GM18499 (cell line): ENCODE results near the gene CCR3.

ENCODE experiments used
- ATAC-seq: cut with Tn5 transposase; IDR thresholded peaks from one replicate; pipeline ENCODE4 v1.9.1; 2021; ENCODE audit warnings: moderate number of reproducible peaks; ENCODE audit not compliant: insufficient read depth, unreplicated experiment

CCR3 gene

GRCh38 chr3:46218196-46218709 lies 24.0 kb upstream of the CCR3 start:
- ATAC-seq = no peak

- ATAC-seq = no peak
These were observed 20.9 kb upstream of the CCR3 start for GRCh38 chr3:46221391-46221790.

GRCh38 chr3:46221938-46222337 lies 20.3 kb upstream of the CCR3 start:
- no peak for ATAC-seq

GRCh38 chr3:46222435-46223161 lies 19.7 kb upstream of the CCR3 start:
- no peak for ATAC-seq

- ATAC-seq = no peak
These were observed 13.7 kb upstream of the CCR3 start for GRCh38 chr3:46228260-46229242.

- no peak for ATAC-seq
These were observed 10.9 kb upstream of the CCR3 start for GRCh38 chr3:46231323-46231722.

GRCh38 chr3:46233194-46233593 lies 9.1 kb upstream of the CCR3 start:
- ATAC-seq = no peak

- ATAC-seq = no peak
These were observed 6.8 kb upstream of the CCR3 start for GRCh38 chr3:46235425-46235824.

GRCh38 chr3:46236294-46237054 lies 5.8 kb upstream of the CCR3 start:
- no peak for ATAC-seq

- ATAC-seq = no peak
These were observed 3.9 kb upstream of the CCR3 start for GRCh38 chr3:46238386-46238785.

- no peak for ATAC-seq
These were observed 2.8 kb upstream of the CCR3 start for GRCh38 chr3:46239301-46239938.

- no peak for ATAC-seq
These were observed 2.3 kb upstream of the CCR3 start for GRCh38 chr3:46239952-46240351.

- ATAC-seq = no peak
These were observed 1.3 kb downstream of the CCR3 start for GRCh38 chr3:46243560-46243959.

GRCh38 chr3:46245146-46245545 lies 2.9 kb downstream of the CCR3 start:
- ATAC-seq = no peak

- no peak for ATAC-seq
These were observed 10.7 kb downstream of the CCR3 start for GRCh38 chr3:46252980-46253379.

GRCh38 chr3:46258525-46258924 lies 16.3 kb downstream of the CCR3 start:
- no peak for ATAC-seq

- no peak for ATAC-seq
These were observed 19.8 kb downstream of the CCR3 start for GRCh38 chr3:46261926-46262594.

GRCh38 chr3:46264002-46264401 lies 21.7 kb downstream of the CCR3 start:
- no peak for ATAC-seq

- no peak for ATAC-seq
These were observed 24.3 kb downstream of the CCR3 start for GRCh38 chr3:46266598-46266997.
